HEK293 (cell line): ENCODE data around the gene ARID3A.

ENCODE experiments used
- REPIN1 ChIP-seq: fragments of 450-650 bp; formaldehyde crosslinking; IDR thresholded peaks from 2 replicates; pipeline ENCODE4 v1.5.1; 2017; ENCODE audit warnings: missing biosample characterization, missing genetic modification characterization, low read depth
- ZFP41 ChIP-seq: fragments of 450-650 bp; formaldehyde crosslinking; IDR thresholded peaks from 2 replicates; pipeline ENCODE4 v1.5.1; 2016; ENCODE audit warnings: missing biosample characterization, missing genetic modification characterization, borderline replicate concordance
- ZNF157 ChIP-seq: fragments of 450-650 bp; formaldehyde crosslinking; IDR thresholded peaks from 2 replicates; pipeline ENCODE4 v1.5.1; 2016; ENCODE audit warnings: missing biosample characterization, missing genetic modification characterization
- ZNF248 ChIP-seq: fragments of 450-650 bp; formaldehyde crosslinking; IDR thresholded peaks from 2 replicates; pipeline ENCODE4 v1.5.1; 2017; ENCODE audit warnings: missing biosample characterization, missing genetic modification characterization
- ZNF341 ChIP-seq: fragments of 450-650 bp; formaldehyde crosslinking; IDR thresholded peaks from 2 replicates; pipeline ENCODE4; 2016; ENCODE audit warnings: low read depth, missing biosample characterization, missing genetic modification characterization
- ZNF350 ChIP-seq: fragments of 450-650 bp; formaldehyde crosslinking; IDR thresholded peaks from 2 replicates; pipeline ENCODE4 v1.5.0; 2017; ENCODE audit warnings: missing biosample characterization, mild to moderate bottlenecking, missing genetic modification characterization
- ZNF473 ChIP-seq: fragments of 450-650 bp; formaldehyde crosslinking; IDR thresholded peaks from 2 replicates; pipeline ENCODE4 v1.5.1; 2017; ENCODE audit warnings: missing biosample characterization, missing genetic modification characterization
- ZNF558 ChIP-seq: fragments of 450-650 bp; formaldehyde crosslinking; IDR thresholded peaks from 2 replicates; pipeline ENCODE4 v1.5.1; 2016; ENCODE audit warnings: missing biosample characterization, missing genetic modification characterization
- ZNF677 ChIP-seq: fragments of 450-650 bp; IDR thresholded peaks from 2 replicates; pipeline ENCODE4 v1.5.0; 2018; ENCODE audit warnings: missing biosample characterization, mild to moderate bottlenecking, missing genetic modification characterization, moderate library complexity
- ZNF830 ChIP-seq: fragments of 450-650 bp; IDR thresholded peaks from 2 replicates; pipeline ENCODE4 v1.5.0; 2018; ENCODE audit warnings: missing biosample characterization, missing genetic modification characterization, low read depth, mild to moderate bottlenecking, moderate library complexity
- ZSCAN23 ChIP-seq: fragments of 450-650 bp; formaldehyde crosslinking; IDR thresholded peaks from 2 replicates; pipeline ENCODE4 v1.5.1; 2016; ENCODE audit warnings: missing biosample characterization, missing genetic modification characterization
- TF ChIP-seq, protein P1 (sequence below): fragments of 450-650 bp; formaldehyde crosslinking; conservative IDR thresholded peaks from 2 replicates; pipeline ENCODE4 v1.5.1; 2016; ENCODE audit warnings: low read depth, missing biosample characterization, missing genetic modification characterization
- TF ChIP-seq, protein P2 (sequence below): fragments of 450-650 bp; formaldehyde crosslinking; optimal IDR thresholded peaks from 2 replicates; pipeline ENCODE3; 2016; ENCODE audit warnings: missing biosample characterization, mild to moderate bottlenecking, missing genetic modification characterization
- TF ChIP-seq, protein P3 (sequence below): sonication (generic); formaldehyde crosslinking; IDR thresholded peaks from 2 replicates; pipeline ENCODE4 v1.8.1; 2022; ENCODE audit warnings: mild to moderate bottlenecking, moderate library complexity, missing genetic modification reagents
- TF ChIP-seq, protein P4 (sequence below): fragments of 450-650 bp; formaldehyde crosslinking; IDR thresholded peaks from 2 replicates; pipeline ENCODE4 v1.5.1; 2016; ENCODE audit warnings: missing biosample characterization, missing genetic modification characterization
- TF ChIP-seq, protein P5 (sequence below): fragments of 450-650 bp; formaldehyde crosslinking; IDR thresholded peaks from 2 replicates; pipeline ENCODE4 v1.5.1; 2017; ENCODE audit warnings: missing biosample characterization, missing genetic modification characterization

Gene ARID3A

DNA sequence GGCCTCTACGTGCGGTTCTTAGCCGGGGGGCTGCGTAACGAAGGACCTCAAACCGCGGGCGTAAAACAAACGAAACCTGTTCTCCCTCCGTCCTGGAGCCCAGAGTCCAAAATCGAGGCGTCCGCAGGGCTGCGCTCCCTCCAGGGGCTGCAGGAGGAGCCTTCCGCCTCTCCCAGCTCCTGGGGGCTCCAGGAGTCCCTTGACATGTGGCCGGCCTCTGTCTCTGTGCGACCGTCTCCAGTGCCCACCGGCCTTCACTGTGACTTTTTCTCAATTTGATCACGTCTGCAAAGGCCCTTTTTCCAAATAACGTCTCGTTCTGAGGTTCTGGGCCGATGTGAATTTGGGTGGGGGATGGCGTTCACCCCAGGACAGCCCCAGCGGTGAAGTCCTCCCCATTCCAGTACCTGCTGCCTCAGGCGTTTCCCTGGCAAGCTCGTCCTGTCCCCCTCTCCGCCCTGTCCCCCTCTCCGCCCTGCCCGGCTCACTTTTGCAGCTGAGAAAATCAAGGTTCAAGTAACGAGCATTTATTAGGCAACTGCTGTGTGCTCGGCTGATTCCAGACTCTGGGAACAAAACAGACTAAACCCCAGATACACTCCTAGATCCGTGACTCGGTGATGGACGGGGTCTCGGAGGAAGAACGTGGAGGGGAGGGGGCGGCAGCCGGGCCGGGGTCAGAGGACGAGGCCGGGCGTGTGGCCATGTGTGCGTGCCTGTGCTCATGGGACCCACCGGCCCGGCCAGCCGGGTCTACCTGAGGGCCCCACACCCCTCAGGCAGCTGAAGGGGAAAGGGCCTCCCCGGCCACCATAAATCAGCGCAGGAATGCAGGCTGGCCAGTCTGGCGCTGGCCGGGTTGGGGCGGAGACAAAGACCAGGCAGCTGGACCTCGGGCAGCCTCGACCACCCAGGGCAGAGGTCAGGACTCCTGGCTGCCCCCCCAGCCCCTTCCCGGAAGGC is 30.2 kb downstream of the ARID3A start (continued):
- TF ChIP-seq, protein P1, sequence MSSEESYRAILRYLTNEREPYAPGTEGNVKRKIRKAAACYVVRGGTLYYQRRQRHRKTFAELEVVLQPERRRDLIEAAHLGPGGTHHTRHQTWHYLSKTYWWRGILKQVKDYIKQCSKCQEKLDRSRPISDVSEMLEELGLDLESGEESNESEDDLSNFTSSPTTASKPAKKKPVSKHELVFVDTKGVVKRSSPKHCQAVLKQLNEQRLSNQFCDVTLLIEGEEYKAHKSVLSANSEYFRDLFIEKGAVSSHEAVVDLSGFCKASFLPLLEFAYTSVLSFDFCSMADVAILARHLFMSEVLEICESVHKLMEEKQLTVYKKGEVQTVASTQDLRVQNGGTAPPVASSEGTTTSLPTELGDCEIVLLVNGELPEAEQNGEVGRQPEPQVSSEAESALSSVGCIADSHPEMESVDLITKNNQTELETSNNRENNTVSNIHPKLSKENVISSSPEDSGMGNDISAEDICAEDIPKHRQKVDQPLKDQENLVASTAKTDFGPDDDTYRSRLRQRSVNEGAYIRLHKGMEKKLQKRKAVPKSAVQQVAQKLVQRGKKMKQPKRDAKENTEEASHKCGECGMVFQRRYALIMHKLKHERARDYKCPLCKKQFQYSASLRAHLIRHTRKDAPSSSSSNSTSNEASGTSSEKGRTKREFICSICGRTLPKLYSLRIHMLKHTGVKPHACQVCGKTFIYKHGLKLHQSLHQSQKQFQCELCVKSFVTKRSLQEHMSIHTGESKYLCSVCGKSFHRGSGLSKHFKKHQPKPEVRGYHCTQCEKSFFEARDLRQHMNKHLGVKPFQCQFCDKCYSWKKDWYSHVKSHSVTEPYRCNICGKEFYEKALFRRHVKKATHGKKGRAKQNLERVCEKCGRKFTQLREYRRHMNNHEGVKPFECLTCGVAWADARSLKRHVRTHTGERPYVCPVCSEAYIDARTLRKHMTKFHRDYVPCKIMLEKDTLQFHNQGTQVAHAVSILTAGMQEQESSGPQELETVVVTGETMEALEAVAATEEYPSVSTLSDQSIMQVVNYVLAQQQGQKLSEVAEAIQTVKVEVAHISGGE (tag by site-specific recombination) = no peak
- TF ChIP-seq ZNF341 (tag by site-specific recombination) = no peak
- TF ChIP-seq, protein P2, sequence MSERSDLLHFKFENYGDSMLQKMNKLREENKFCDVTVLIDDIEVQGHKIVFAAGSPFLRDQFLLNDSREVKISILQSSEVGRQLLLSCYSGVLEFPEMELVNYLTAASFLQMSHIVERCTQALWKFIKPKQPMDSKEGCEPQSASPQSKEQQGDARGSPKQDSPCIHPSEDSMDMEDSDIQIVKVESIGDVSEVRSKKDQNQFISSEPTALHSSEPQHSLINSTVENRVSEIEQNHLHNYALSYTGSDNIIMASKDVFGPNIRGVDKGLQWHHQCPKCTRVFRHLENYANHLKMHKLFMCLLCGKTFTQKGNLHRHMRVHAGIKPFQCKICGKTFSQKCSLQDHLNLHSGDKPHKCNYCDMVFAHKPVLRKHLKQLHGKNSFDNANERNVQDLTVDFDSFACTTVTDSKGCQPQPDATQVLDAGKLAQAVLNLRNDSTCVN (tag by site-specific recombination) = no peak
- TF ChIP-seq ZNF350 (tag by site-specific recombination) = no peak
- no peak for TF ChIP-seq ZNF473
- no peak for TF ChIP-seq ZNF157 (tag by site-specific recombination)
- TF ChIP-seq ZSCAN23 = no peak
- no peak for TF ChIP-seq ZNF677 (tag by site-specific recombination)
- no peak for TF ChIP-seq ZNF830 (tag by site-specific recombination)
- TF ChIP-seq ZNF248 = no peak
- TF ChIP-seq ZFP41 (tag by site-specific recombination) = no peak
- TF ChIP-seq, protein P3, sequence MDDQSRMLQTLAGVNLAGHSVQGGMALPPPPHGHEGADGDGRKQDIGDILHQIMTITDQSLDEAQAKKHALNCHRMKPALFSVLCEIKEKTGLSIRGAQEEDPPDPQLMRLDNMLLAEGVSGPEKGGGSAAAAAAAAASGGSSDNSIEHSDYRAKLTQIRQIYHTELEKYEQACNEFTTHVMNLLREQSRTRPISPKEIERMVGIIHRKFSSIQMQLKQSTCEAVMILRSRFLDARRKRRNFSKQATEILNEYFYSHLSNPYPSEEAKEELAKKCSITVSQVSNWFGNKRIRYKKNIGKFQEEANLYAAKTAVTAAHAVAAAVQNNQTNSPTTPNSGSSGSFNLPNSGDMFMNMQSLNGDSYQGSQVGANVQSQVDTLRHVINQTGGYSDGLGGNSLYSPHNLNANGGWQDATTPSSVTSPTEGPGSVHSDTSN (CRISPR knock-in tag) = no peak
- no peak for TF ChIP-seq REPIN1 (tag by site-specific recombination)
- TF ChIP-seq, protein P4, sequence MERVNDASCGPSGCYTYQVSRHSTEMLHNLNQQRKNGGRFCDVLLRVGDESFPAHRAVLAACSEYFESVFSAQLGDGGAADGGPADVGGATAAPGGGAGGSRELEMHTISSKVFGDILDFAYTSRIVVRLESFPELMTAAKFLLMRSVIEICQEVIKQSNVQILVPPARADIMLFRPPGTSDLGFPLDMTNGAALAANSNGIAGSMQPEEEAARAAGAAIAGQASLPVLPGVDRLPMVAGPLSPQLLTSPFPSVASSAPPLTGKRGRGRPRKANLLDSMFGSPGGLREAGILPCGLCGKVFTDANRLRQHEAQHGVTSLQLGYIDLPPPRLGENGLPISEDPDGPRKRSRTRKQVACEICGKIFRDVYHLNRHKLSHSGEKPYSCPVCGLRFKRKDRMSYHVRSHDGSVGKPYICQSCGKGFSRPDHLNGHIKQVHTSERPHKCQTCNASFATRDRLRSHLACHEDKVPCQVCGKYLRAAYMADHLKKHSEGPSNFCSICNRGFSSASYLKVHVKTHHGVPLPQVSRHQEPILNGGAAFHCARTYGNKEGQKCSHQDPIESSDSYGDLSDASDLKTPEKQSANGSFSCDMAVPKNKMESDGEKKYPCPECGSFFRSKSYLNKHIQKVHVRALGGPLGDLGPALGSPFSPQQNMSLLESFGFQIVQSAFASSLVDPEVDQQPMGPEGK (tag by site-specific recombination) = no peak
- TF ChIP-seq ZNF558 = no peak
- TF ChIP-seq, protein P5, sequence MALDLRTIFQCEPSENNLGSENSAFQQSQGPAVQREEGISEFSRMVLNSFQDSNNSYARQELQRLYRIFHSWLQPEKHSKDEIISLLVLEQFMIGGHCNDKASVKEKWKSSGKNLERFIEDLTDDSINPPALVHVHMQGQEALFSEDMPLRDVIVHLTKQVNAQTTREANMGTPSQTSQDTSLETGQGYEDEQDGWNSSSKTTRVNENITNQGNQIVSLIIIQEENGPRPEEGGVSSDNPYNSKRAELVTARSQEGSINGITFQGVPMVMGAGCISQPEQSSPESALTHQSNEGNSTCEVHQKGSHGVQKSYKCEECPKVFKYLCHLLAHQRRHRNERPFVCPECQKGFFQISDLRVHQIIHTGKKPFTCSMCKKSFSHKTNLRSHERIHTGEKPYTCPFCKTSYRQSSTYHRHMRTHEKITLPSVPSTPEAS (tag by site-specific recombination) = no peak
